Activated CD8-positive, alpha-beta memory T cell treated with anti-CD3 and anti-CD28 coated beads, Interleukin-2, amount 50 U/mL, for 4 hours (primary cell): ENCODE results near the gene SPATA19.

Source experiments
- DNase-seq: peaks from one replicate; pipeline ENCODE4 v3.0.0-alpha.2; 2020

The SPATA19 gene

GRCh38 chr11:133835593-133836548 is 9.4 kb downstream of the SPATA19 start:
- DNase-seq = no peak

- no peak for DNase-seq
Observed at GRCh38 chr11:133834682-133835592, 10.4 kb downstream of the SPATA19 start.

- DNase-seq = no peak
Observed at GRCh38 chr11:133833898-133834681, 11.2 kb downstream of the SPATA19 start.

- no peak for DNase-seq
Observed at GRCh38 chr11:133832991-133833897, 12.1 kb downstream of the SPATA19 start.

- no peak for DNase-seq
Observed at GRCh38 chr11:133832096-133832990, 13.0 kb downstream of the SPATA19 start.

GRCh38 chr11:133830931-133831907 is 14.1 kb downstream of the SPATA19 start:
- no peak for DNase-seq

- no peak for DNase-seq
Observed at GRCh38 chr11:133829566-133829965, 15.7 kb downstream of the SPATA19 start.

- DNase-seq = no peak
Observed at GRCh38 chr11:133828871-133829270, 16.4 kb downstream of the SPATA19 start.

GRCh38 chr11:133827556-133827955 is 17.8 kb downstream of the SPATA19 start:
- DNase-seq = no peak

GRCh38 chr11:133826866-133827265 is 18.4 kb downstream of the SPATA19 start:
- DNase-seq = no peak

- DNase-seq = no peak
Observed at GRCh38 chr11:133825666-133826065, 19.6 kb downstream of the SPATA19 start.

- no peak for DNase-seq
Observed at GRCh38 chr11:133825156-133825555, 20.2 kb downstream of the SPATA19 start.

GRCh38 chr11:133824593-133824992 is 20.7 kb downstream of the SPATA19 start:
- no peak for DNase-seq

GRCh38 chr11:133823614-133824013 is 21.7 kb downstream of the SPATA19 start:
- no peak for DNase-seq

GRCh38 chr11:133823211-133823610 is 22.1 kb downstream of the SPATA19 start:
- DNase-seq = no peak

- DNase-seq = no peak
Observed at GRCh38 chr11:133821776-133822175, 23.5 kb downstream of the SPATA19 start.

- no peak for DNase-seq
Observed at GRCh38 chr11:133819746-133820315, 25.5 kb downstream of the SPATA19 start.

- DNase-seq = no peak
Observed at GRCh38 chr11:133819114-133819513, 26.2 kb downstream of the SPATA19 start.

GRCh38 chr11:133818302-133818701 is 27.0 kb downstream of the SPATA19 start:
- no peak for DNase-seq
